Adipocyte (in vitro differentiated cells): Measurements from ENCODE around the gene SRSF11.

Experiments
- DNase-seq: peaks from one replicate; pipeline ENCODE4 v3.0.0-alpha.2; 2015; ENCODE audit warnings: low read depth
- H3K27me3 ChIP-seq: replicated peaks from 2 replicates; pipeline ENCODE4 v1.7.0; 2013; ENCODE audit warnings: mild to moderate bottlenecking, low read length, moderate library complexity; ENCODE audit not compliant: control insufficient read depth, insufficient read depth
- H3K36me3 ChIP-seq: 2 replicates; pipeline ENCODE4 v1.7.0; 2013; ENCODE audit warnings: low read length, mild to moderate bottlenecking, moderate library complexity; ENCODE audit not compliant: control insufficient read depth, insufficient read depth, severe bottlenecking
- H3K4me1 ChIP-seq: 2 replicates; pipeline ENCODE4 v1.7.0; 2013; ENCODE audit warnings: mild to moderate bottlenecking, low read length, moderate library complexity; ENCODE audit not compliant: control insufficient read depth, insufficient read depth
- H3K4me3 ChIP-seq: 2 replicates; pipeline ENCODE4 v1.7.0; 2013; ENCODE audit warnings: mild to moderate bottlenecking, low read length, moderate library complexity
- H3K9ac ChIP-seq: 2 replicates; pipeline ENCODE4 v1.7.0; 2013; ENCODE audit warnings: mild to moderate bottlenecking, low read length, moderate library complexity
- H3K9me3 ChIP-seq: 2 replicates; pipeline ENCODE4 v1.7.0; 2013; ENCODE audit warnings: mild to moderate bottlenecking, low read length, moderate library complexity; ENCODE audit not compliant: control insufficient read depth

Gene SRSF11

DNA sequence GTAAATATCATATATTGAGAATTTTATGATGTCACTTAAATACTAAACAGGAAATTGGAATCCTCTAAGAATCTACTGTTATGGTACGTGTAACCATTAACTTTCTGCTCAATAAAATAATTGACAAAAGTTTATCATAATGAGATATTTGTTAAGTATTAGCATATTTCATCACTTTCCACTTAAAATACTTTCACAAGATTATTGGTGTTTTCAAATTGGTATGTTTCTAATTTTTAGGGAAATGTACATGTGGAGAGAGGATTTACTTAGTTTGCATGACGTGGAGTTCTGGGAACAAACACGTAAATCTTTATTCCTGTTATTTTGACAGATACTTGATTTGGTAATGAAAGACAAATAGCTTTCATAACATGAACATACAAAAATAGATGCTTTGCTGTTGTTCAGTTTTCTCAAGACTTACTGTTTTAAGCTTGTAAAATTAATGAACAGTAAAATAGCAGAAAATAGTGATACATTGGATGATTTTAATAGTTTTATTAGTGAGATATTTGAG is 1.6 kb downstream of the SRSF11 start:
- Histone ChIP-seq H3K27me3 (no peaks in the 10 kb centered on the region), H3K9me3 (no peaks in the 10 kb centered on the region), H3K9ac (peak overlapping the region; percentile 95), H3K36me3 (peaks cover 28% of the 10 kb centered on the region), H3K4me3 (peak overlapping the region; percentile 88), H3K4me1 (peaks cover 40% of the 10 kb centered on the region)
- peak; percentile 19 for DNase-seq

DNA sequence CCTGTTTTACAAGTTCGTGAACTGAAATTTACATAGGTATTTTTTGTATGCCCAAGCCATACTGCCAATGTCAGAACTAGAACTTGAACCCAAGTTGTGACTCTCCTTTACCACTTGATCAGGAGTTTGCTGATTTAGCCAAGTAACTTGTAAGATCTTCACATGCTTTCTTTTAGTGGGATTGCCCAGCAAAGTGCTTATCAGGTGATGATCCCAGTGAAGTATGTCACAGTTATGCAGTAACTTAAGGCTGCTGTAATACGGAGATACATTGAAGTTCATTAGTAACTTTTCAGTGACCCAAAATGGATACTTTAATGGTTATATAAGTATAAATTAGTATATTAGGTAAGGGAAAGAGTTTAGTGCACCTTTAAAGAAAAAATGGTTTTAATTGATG is 3.8 kb downstream of the SRSF11 start:
- Histone ChIP-seq H3K4me1 (peaks cover 51% of the 10 kb centered on the region), H3K9me3 (no peaks in the 10 kb centered on the region), H3K4me3 (no peak overlapping the region), H3K36me3 (peaks cover 50% of the 10 kb centered on the region), H3K27me3 (no peaks in the 10 kb centered on the region), H3K9ac (no peak overlapping the region)
- no peak for DNase-seq

DNA sequence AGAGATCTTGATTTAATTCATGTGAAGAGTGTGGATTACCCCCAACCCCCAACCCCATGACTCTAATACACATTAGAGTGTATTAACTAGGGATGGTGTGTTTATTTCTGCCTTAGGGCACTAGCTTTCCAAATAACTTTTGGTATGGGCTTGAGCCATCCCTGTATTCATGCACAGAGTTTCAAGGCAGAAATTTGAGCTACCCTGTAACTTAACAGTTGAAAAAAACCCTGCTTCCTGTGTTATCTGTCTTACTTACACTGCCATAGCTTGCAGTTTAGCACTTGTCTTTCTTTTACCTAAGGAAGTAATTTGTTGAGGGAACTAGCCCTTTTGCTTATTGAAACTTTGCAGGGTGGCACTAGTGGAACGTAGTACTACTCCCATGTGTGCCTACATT is 6.3 kb downstream of the SRSF11 start:
- Histone ChIP-seq H3K27me3 (no peaks in the 10 kb centered on the region), H3K9me3 (no peaks in the 10 kb centered on the region), H3K4me1 (peaks cover 44% of the 10 kb centered on the region), H3K36me3 (peaks cover 74% of the 10 kb centered on the region), H3K9ac (no peak overlapping the region), H3K4me3 (no peak overlapping the region)
- DNase-seq, result peak; percentile 22

GRCh38 chr1:70228670-70229069 is 7.5 kb downstream of the SRSF11 start:
- Histone ChIP-seq H3K9ac (no peak overlapping the region), H3K36me3 (peaks cover 80% of the 10 kb centered on the region), H3K4me3 (no peak overlapping the region), H3K27me3 (no peaks in the 10 kb centered on the region), H3K9me3 (no peaks in the 10 kb centered on the region), H3K4me1 (peaks cover 32% of the 10 kb centered on the region)
- DNase-seq, result no peak

DNA sequence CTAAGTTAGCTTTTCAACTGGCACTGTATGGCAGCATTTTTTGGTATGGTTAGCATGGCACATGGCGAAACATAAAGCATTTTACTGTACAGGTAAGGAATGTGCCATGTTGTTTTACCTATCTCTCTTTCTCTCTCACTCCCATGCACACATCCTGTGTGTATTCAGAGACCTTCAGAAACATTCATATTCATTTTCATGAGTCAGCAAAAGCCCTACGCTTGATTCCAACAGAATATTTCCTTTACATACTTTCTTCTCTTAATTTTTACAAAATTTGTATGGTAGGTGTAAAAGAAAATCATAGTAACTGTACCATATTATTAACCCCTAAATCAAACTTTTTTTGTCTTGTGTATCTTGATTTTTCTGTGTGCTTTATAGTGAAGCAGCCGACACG is 10.3 kb downstream of the SRSF11 start:
- Histone ChIP-seq H3K9me3 (no peaks in the 10 kb centered on the region), H3K36me3 (peaks cover 88% of the 10 kb centered on the region), H3K4me3 (no peak overlapping the region), H3K9ac (no peak overlapping the region), H3K4me1 (peaks cover 18% of the 10 kb centered on the region), H3K27me3 (no peaks in the 10 kb centered on the region)
- no peak for DNase-seq

DNA sequence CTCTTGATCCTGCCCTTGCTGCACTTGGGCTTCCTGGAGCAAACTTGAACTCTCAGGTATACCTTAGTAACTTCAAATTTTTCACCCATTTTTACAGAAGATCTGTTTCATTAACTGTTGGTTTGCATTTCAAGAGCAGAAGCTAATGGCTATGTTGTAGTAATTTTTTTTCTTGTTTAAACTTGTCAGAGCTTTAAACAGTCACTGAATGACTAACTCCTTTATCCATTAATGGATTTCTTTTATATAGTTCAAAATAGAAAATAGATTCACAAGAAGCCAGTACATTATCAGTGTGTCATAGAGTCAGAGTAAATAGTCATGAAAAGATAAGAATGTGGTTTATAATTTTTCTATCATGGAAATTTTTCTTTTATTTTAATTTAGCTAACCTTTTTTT is 13.6 kb downstream of the SRSF11 start:
- Histone ChIP-seq H3K9ac (no peak overlapping the region), H3K4me3 (no peak overlapping the region), H3K4me1 (no peaks in the 10 kb centered on the region), H3K9me3 (no peaks in the 10 kb centered on the region), H3K27me3 (no peaks in the 10 kb centered on the region), H3K36me3 (peaks cover 100% of the 10 kb centered on the region)
- no peak for DNase-seq

GRCh38 chr1:70239940-70240339 is 18.8 kb downstream of the SRSF11 start:
- no peaks in the 10 kb centered on the region for H3K9me3 ChIP-seq
- no peak overlapping the region for H3K9ac ChIP-seq
- no peak overlapping the region for H3K4me3 ChIP-seq
- H3K27me3 ChIP-seq, result no peaks in the 10 kb centered on the region
- no peak for DNase-seq
- H3K36me3 ChIP-seq, result peaks cover 100% of the 10 kb centered on the region
- no peaks in the 10 kb centered on the region for H3K4me1 ChIP-seq

GRCh38 chr1:70247122-70247521 is 25.9 kb downstream of the SRSF11 start:
- peaks cover 20% of the 10 kb centered on the region for H3K4me1 ChIP-seq
- H3K9me3 ChIP-seq, result no peaks in the 10 kb centered on the region
- peaks cover 100% of the 10 kb centered on the region for H3K36me3 ChIP-seq
- H3K4me3 ChIP-seq, result no peak overlapping the region
- no peaks in the 10 kb centered on the region for H3K27me3 ChIP-seq
- H3K9ac ChIP-seq, result no peak overlapping the region
- DNase-seq, result no peak

DNA sequence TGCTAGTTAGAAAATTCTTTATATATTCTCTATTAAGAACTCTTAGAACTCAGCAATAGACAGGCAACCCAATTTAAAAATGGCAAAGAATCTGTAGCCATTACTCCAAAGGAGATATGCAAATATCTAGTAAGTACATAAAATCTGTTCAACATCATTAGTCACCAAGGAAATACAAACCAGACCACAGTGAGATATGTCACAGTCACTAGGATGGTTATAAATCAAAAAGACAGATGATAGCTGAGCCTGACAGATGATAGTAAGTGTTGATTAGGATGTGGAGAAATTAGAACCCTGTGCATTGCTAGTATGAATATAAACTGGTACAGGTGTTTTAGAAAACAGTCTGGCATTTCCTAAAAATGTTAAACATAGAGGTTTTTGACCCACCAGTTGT is 26.6 kb downstream of the SRSF11 start:
- Histone ChIP-seq H3K4me3 (no peak overlapping the region), H3K9me3 (no peaks in the 10 kb centered on the region), H3K27me3 (no peaks in the 10 kb centered on the region), H3K9ac (no peak overlapping the region), H3K4me1 (peaks cover 22% of the 10 kb centered on the region), H3K36me3 (peaks cover 99% of the 10 kb centered on the region)
- DNase-seq, result no peak

- Histone ChIP-seq H3K4me3 (no peak overlapping the region), H3K36me3 (peaks cover 99% of the 10 kb centered on the region), H3K4me1 (peaks cover 22% of the 10 kb centered on the region), H3K9ac (peak overlapping the region; percentile 53), H3K27me3 (no peaks in the 10 kb centered on the region), H3K9me3 (no peaks in the 10 kb centered on the region)
- no peak for DNase-seq
These were observed 27.5 kb downstream of the SRSF11 start for GRCh38 chr1:70248729-70249128.

GRCh38 chr1:70256664-70257063 is 35.5 kb downstream of the SRSF11 start:
- no peak overlapping the region for H3K4me3 ChIP-seq
- peaks cover 21% of the 10 kb centered on the region for H3K36me3 ChIP-seq
- no peak for DNase-seq
- no peaks in the 10 kb centered on the region for H3K27me3 ChIP-seq
- no peak overlapping the region for H3K9ac ChIP-seq
- H3K4me1 ChIP-seq, result peaks cover 6% of the 10 kb centered on the region
- no peaks in the 10 kb centered on the region for H3K9me3 ChIP-seq

DNA sequence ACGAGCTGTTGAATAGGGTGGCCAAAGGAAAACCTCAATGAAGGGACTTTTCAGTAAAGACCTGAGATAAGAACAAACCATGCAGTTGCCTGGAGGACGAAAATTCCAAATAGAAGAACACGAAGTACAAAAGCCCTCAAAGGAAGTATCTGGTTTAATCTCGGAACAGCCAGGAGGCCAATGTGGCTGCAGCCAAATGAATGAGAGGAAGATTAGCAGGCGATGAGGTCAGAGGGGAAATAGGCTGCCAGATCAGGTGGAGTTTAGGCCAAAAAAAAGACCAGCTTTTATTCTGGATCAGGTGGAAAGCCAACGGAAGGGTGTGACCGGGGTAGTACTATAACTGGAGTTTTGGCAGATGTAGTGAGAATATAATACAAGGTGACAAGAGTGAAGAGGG is 43.7 kb downstream of the SRSF11 start:
- DNase-seq, result no peak
- peaks cover 40% of the 10 kb centered on the region for H3K36me3 ChIP-seq

More for the DNA sequence above, 43.7 kb downstream of the SRSF11 start:
- Histone ChIP-seq H3K4me3 (no peak overlapping the region), H3K4me1 (no peaks in the 10 kb centered on the region), H3K9ac (no peak overlapping the region), H3K27me3 (no peaks in the 10 kb centered on the region), H3K9me3 (peaks cover 15% of the 10 kb centered on the region)
